Adrenal gland (tissue), 12 donors: ENCODE measurements around the gene EPHB1. TPM values are rescaled to one million over a fixed set of nuclear protein-coding genes. Genes with fewer than 3 reads are reported as not detected.

Experiments
- DNase-seq, 7 donors: peaks; one replicate each; pipeline ENCODE4 v3.0.0-alpha.2; 2019 to 2020
- H3K27ac ChIP-seq, 5 donors: fragments of 200-600 bp; sonication (generic) in 4 of 5; 1 replicate in 3 of 5; 2 replicates in 2 of 5; pipeline versions ENCODE4 v1.5.1 to v1.8.0; 2016 to 2020; ENCODE audit warnings: mild to moderate bottlenecking in 1 of 5
- H3K27me3 ChIP-seq: fragments of 200-600 bp; 2 replicates; pipeline ENCODE4 v1.8.0; 2021
- H3K36me3 ChIP-seq, 2 donors: fragments of 200-600 bp; replicated peaks in 1 of 2; 1 replicate in 1 of 2; 2 replicates in 1 of 2; pipeline versions ENCODE4 v1.5.1 to v1.8.0; 2018 to 2022
- H3K4me1 ChIP-seq, 2 donors: fragments of 200-600 bp; replicated peaks in 1 of 2; 1 replicate in 1 of 2; 2 replicates in 1 of 2; pipeline versions ENCODE4 v1.5.1 to v1.8.0; 2018 to 2021
- H3K4me3 ChIP-seq, 4 donors: fragments of 200-600 bp; sonication (generic) in 3 of 4; one replicate each; pipeline ENCODE4 v1.5.1; 2016 to 2018
- H3K9me3 ChIP-seq, 3 donors: fragments of 200-600 bp; sonication (generic) in 1 of 3; replicated peaks in 1 of 3; 1 replicate in 2 of 3; 2 replicates in 1 of 3; pipeline versions ENCODE4 v1.5.1 to v1.8.0; 2016 to 2021
- CTCF ChIP-seq, 6 experiments: fragments of 450-650 bp in 4 of 6; fragments of 200-600 bp in 2 of 6; sonication (generic) in 1 of 6; IDR thresholded peaks; 1 replicate in 5 of 6; 2 replicates in 1 of 6; pipeline versions ENCODE4 v1.5.1 to v1.8.0; 2016 to 2021; ENCODE audit warnings: antibody characterized with exemption in 6 of 6, mild to moderate bottlenecking in 2 of 6, moderate library complexity in 1 of 6
- POLR2A ChIP-seq, 2 donors: fragments of 450-650 bp; IDR thresholded peaks; one replicate each; pipeline ENCODE4 v1.6.1; 2017; ENCODE audit warnings: antibody characterized with exemption in 2 of 2, mild to moderate bottlenecking in 2 of 2, moderate library complexity in 1 of 2
- WGBS, 4 donors: extraction: QIAGEN DNeasy Blood & Tissue Kit in 2 of 4; methylation state at CpG; one replicate each; pipeline versions ENCODE4 v1.1.5 to v1.1.7; 2013 to 2017; 5-methylcytosine and 5-hydroxymethylcytosine counted together
- intact Hi-C, 2 donors: fragments of 100-400 bp; cut with DNase I; formaldehyde crosslinking; loops; one replicate each; pipeline versions ENCODE4 v1.14.1 to v1.15.0; 2022 to 2023
- polyA plus RNA-seq, 3 donors: library from polyadenylated mRNA; stranded (reverse); fragments of 200-250 nt in 2 of 3; fragments of 350-450 nt in 1 of 3; fragmentation: Illumina TruSeq in 1 of 3; extraction: RNeasy Lipid Tissue Mini Kit (QIAGEN cat#74804) in 1 of 3; gene quantifications; one replicate each; pipeline ENCODE4 v1.2.3, GENCODE V29; 2013 to 2014
- total RNA-seq, 9 donors: library from RNA; depleted of rRNA in 4 of 9; stranded (reverse); fragments of >200 nt in 4 of 9; fragments of 120-200 nt in 1 of 9; fragmentation: NEBNext Ultra II Directional in 1 of 9; extraction: Animal tissue kit (Norgen Biotek cat#: 25700) in 1 of 9; gene quantifications; one replicate each; pipeline versions ENCODE4 v1.1.0 to v1.2.4, GENCODE V29; 2013 to 2023
- donor health status: healthy with polysubstance abuse.
- donor health status: Bipolar disorder and iron deficiency.
- donor health status: DM: yes; HTN: yes; CAD: no.
- donor health status: DM: no; HTN: no; CAD: no.
- donor health status: DM: no; HTN: no; CAD: no.
- donor health status: DM: yes; HTN: yes; CAD: no.

Gene EPHB1
- total and polyA plus RNA-seq, 12 donors, result 0.10 to 3.4 (median 0.98) TPM

DNA sequence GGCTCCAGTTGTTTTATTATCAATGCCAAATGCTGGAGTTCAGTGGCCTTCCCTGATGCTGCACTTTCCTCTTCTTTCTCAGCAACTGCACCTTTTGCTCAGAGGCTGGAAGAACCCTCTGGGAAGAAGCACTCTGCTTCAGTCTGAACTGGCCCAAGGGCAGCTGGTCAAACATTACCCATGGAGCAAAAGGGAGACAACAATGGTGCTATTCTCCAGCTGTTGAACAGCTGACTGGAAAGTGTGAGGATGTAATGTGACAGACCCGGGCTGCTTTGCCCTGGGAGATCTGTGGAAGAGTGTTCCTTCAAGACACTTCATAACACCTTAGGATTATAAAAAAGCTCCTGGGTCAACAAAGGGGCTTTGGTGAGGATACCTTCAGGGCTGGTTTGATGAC, 84.9 kb downstream of the EPHB1 start:
- H3K4me1 ChIP-seq, result no peaks in the 10 kb centered on the region
- intact Hi-C loops, result no loop called here
- no peaks in the 10 kb centered on the region for H3K36me3 ChIP-seq
- TF ChIP-seq CTCF (IDR thresholded peaks at IDR 0.05), result no peak
- TF ChIP-seq POLR2A (IDR thresholded peaks at IDR 0.05), result no peak
- DNase-seq, result no peak
- H3K27me3 ChIP-seq, result no peaks in the 10 kb centered on the region
- WGBS, 4 donors, result 36 to 50% (median 44%) methylated on average over 1 of the region's 1 CpG
- H3K9me3 ChIP-seq, result no peaks in the 10 kb centered on the region
- H3K27ac ChIP-seq, result no peak overlapping the region
- no peak overlapping the region for H3K4me3 ChIP-seq

GRCh38 chr3:134880431-134880830, 85.4 kb downstream of the EPHB1 start:
- intact Hi-C loops, result no loop called here
- no peak for TF ChIP-seq CTCF (IDR thresholded peaks at IDR 0.05)
- H3K4me3 ChIP-seq, result no peak overlapping the region
- no peak for DNase-seq
- H3K27me3 ChIP-seq, result no peaks in the 10 kb centered on the region
- no peaks in the 10 kb centered on the region for H3K4me1 ChIP-seq
- no peaks in the 10 kb centered on the region for H3K36me3 ChIP-seq
- no peaks in the 10 kb centered on the region for H3K9me3 ChIP-seq
- H3K27ac ChIP-seq, result no peak overlapping the region
- WGBS, 4 donors, result 82 to 89% (median 85%) methylated on average over 4 of the region's 4 CpGs

- WGBS, 4 donors, result 69 to 76% (median 73%) methylated on average over 4 of the region's 4 CpGs
Measured at GRCh38 chr3:134881305-134881704, 86.2 kb downstream of the EPHB1 start.

GRCh38 chr3:134883697-134884385, 88.8 kb downstream of the EPHB1 start:
- TF ChIP-seq POLR2A (IDR thresholded peaks at IDR 0.05) (no peak), CTCF (IDR thresholded peaks at IDR 0.05) (no peak)
- 80 to 89% (median 80%) methylated on average over 5 of the region's 5 CpGs for WGBS, 4 donors
- Histone ChIP-seq H3K27ac (no peak overlapping the region), H3K4me3 (no peak overlapping the region), H3K4me1 (no peaks in the 10 kb centered on the region), H3K27me3 (no peaks in the 10 kb centered on the region), H3K9me3 (no peaks in the 10 kb centered on the region), H3K36me3 (no peaks in the 10 kb centered on the region)
- intact Hi-C loops, result no loop called here
- no peak for DNase-seq

More at GRCh38 chr3:134881305-134881704, 86.2 kb downstream of the EPHB1 start:
- no peak overlapping the region for H3K27ac ChIP-seq
- DNase-seq, result no peak
- H3K9me3 ChIP-seq, result no peaks in the 10 kb centered on the region
- H3K27me3 ChIP-seq, result no peaks in the 10 kb centered on the region
- H3K4me3 ChIP-seq, result no peak overlapping the region
- no peaks in the 10 kb centered on the region for H3K4me1 ChIP-seq
- TF ChIP-seq CTCF (IDR thresholded peaks at IDR 0.05) (no peak), POLR2A (IDR thresholded peaks at IDR 0.05) (no peak)
- no peaks in the 10 kb centered on the region for H3K36me3 ChIP-seq
- intact Hi-C loops, result no loop called here
